GM12872 (cell line): ENCODE measurements around the gene CCDC18.

Source experiments
- TF ChIP-seq, protein P1 (sequence below): IDR thresholded peaks from 3 replicates; pipeline ENCODE4 v1.5.1; 2011; ENCODE audit warnings: low read depth, mild to moderate bottlenecking, low read length, moderate library complexity; ENCODE audit not compliant: insufficient read depth

Gene CCDC18

DNA sequence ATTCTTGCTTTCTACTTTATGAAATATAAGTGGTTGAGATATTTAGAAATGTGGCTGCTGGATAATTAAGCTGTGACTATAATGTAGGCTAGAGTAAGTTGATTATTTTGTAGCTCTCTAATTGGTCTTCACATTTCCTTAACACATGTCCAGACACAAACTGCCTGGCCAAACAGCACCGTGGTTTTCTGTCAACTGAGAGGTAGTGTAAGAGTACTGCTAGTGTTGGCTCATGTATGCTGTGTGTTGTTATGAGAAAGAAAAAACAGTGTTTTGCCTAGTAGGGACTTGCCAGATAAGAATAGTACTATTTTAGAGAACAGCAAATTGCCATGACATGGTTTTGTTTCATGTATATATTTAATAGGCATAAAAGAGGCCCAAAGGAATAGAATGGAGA lies 37.4 kb upstream of the CCDC18 start:
- TF ChIP-seq, protein P1, sequence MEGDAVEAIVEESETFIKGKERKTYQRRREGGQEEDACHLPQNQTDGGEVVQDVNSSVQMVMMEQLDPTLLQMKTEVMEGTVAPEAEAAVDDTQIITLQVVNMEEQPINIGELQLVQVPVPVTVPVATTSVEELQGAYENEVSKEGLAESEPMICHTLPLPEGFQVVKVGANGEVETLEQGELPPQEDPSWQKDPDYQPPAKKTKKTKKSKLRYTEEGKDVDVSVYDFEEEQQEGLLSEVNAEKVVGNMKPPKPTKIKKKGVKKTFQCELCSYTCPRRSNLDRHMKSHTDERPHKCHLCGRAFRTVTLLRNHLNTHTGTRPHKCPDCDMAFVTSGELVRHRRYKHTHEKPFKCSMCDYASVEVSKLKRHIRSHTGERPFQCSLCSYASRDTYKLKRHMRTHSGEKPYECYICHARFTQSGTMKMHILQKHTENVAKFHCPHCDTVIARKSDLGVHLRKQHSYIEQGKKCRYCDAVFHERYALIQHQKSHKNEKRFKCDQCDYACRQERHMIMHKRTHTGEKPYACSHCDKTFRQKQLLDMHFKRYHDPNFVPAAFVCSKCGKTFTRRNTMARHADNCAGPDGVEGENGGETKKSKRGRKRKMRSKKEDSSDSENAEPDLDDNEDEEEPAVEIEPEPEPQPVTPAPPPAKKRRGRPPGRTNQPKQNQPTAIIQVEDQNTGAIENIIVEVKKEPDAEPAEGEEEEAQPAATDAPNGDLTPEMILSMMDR, result no peak

DNA sequence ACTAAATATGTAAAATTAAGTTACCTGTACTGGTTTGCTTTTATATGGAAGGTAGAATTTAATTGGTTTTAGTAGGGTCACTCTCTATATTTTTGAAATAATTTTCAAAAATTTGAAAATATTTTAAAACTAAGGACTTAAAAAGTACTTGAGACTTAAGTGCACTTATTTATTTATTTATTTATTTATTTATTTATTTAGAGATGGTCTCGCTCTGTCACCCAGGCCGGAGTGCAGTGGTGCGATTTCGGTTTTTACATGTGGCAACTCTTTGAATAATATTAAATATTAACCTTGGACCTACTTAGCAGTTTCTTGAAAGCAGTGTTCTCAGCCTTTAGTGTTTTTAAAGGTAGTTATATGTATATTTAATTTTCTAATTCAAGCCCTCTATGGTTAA lies 36.8 kb upstream of the CCDC18 start:
- TF ChIP-seq, protein P1, result no peak

DNA sequence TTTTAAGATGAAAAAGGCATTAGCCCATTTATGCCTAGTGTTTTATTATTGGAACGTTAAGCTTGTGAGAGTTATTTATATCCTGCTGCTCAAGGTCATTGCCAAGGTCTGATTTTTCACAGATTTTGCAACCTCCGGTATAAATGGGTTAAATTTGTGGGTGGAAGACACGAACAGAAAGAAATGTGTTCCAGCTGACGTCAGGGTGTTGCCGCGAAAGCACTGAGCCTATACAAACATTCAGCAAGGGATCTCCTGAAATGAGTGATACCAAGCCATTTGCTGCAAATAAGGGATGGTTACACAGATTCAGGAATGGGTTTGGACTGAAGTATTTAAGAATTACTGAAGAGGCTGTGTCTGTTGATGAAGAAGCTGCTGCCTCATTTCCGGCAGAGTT lies 32.5 kb upstream of the CCDC18 start:
- TF ChIP-seq, protein P1, result no peak

DNA sequence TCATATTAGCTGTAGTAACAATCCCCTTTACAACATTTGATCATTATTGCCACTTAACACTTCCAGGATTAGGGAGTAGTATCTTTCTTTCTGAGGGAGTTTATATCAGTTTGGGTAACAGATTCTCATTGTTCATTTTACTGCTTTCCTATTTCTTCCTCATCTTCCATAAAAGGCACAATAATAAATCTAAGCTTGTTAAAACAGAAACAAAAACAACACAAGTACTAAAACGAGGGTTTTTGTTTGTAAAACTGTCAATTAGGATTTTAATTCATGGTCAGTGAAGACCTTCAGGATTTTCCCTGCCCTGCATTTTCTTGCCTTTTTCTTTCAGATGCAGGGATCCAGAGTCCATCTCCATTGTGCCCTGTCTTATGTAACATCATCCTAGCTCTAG lies 29.8 kb upstream of the CCDC18 start:
- TF ChIP-seq, protein P1, result no peak

DNA sequence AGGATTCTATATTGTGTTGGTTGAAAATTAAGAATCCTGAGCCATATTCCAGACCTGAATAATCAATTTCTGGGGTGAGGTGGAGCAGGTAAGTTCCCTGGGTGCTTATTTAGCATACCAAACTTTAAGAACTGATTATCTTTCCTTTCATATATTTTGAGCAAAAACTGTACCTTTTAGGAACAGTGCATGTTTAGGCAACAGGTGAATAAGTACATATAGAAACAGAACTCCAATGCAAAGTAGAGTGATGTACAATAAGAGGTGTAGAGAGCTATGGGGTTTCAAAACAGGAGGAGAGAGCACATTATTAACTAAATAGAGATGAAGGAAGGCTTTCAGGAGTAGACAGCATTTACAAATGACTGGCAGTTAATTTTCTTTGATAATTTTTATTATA lies 29.1 kb upstream of the CCDC18 start:
- TF ChIP-seq, protein P1, result no peak

DNA sequence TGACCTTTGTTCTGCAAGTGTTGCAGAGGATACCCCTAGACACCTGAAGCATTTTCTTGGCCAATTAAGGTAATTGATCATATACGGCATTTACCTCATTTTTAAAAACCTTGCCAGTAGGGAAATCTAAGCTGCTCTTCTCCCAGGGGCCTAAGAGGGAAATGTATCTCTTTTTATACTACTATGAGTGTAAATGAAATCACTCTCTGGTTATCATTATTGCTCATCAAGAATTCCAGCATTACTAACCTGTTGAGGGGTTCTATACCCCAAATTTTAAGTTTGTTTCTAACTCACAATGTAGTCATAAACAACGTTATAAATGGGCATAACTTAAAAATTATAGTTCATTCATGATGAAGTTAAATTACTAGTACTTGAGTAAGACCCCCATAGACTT lies 27.7 kb upstream of the CCDC18 start:
- TF ChIP-seq, protein P1, result no peak

DNA sequence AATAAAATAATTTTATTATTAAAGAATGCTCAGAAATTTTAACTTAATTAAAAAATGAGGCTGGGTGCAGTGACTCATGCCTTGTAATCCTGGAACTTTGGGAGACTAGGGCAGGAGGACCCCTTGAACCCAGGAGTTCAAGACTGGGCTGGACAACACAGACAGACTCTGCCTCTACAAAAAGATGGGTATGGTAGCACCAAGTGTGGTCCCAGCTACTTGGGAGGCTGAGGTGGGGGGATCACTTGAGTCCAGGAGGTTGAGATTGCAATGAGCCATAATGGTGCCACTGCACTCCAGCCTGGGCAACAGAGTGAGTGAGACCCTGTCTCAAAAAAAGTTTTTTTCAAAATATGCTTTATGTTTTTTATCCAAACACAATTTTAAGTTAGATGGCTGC lies 25.6 kb upstream of the CCDC18 start:
- TF ChIP-seq, protein P1, result no peak

DNA sequence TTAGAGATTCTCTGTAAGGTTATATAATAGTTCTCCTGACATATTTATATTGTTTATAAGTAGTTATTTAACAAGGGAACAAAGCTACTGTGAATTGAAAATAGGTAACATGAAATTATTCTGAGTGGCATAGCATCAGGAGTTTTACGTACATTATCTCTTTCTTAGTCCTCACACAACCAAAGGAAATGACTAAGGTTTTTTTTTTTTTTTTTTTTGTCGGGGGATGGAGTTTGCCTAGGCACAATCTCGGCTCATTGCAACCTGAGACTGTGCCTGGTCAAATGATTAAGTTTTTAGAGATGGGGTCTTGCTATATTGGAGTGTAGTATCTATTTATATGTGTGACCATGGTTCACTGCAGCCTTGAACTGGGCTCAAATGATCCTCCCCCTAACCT lies 25.2 kb upstream of the CCDC18 start:
- TF ChIP-seq, protein P1, result no peak
